ENCODE results near the gene EPG5. TPM values are rescaled to one million over a fixed set of nuclear protein-coding genes. Genes with fewer than 3 reads are reported as not detected.

The EPG5 gene
- total RNA-seq, 4 donors from 2014 or later, result 24.3 to 42.2 (median 35.6) TPM

GRCh38 chr18:45841060-45841764 lies 125.9 kb downstream of the EPG5 start:
- Histone ChIP-seq H3K36me3 (no peaks in the 10 kb centered on the region), H3K27me3 (peaks cover 38% of the 10 kb centered on the region), H3K9me3 (no peaks in the 10 kb centered on the region), H3K4me3 (no peak overlapping the region), H3K4me1 (peaks cover 6 to 23% (median 19%) of the 10 kb centered on the region in 4 donors), H3K27ac (no peak overlapping the region)
- TF ChIP-seq POLR2A (IDR thresholded peaks at IDR 0.05), result no peak
- no peak for TF ChIP-seq EP300 (IDR thresholded peaks at IDR 0.05; ENCODE audit: low read depth)
- intact Hi-C loops (cut with DNase I; ENCODE audit: low total_unique reads) (no loop called here), in situ Hi-C loops (cut with MboI; ENCODE audit: low pct_ligation_motif_present in 1 of 4, low pct_unique_long_range_greater_than_20kb in 1 of 4, low sequenced_read_pairs in 3 of 4) (no loop called here)
- WGBS, 2 donors (ENCODE audit: low coverage in 1 of 2), result 72 to 76% methylated on average over 14 to 17 of the region's 17 CpGs
- no peak for DNase-seq

- no peak for DNase-seq
- WGBS, 2 donors (ENCODE audit: low coverage in 1 of 2), result 56% methylated on average over 13 of the region's 13 CpGs; no CpG with 5 or more reads in 1 of the 2 donors
- Histone ChIP-seq H3K27me3 (peaks cover 50% of the 10 kb centered on the region), H3K9me3 (no peaks in the 10 kb centered on the region), H3K4me1 (peaks cover 6 to 23% (median 19%) of the 10 kb centered on the region in 4 donors), H3K36me3 (no peaks in the 10 kb centered on the region), H3K27ac (no peak overlapping the region), H3K4me3 (no peak overlapping the region)
- intact Hi-C loops (cut with DNase I; ENCODE audit: low total_unique reads), result no loop called here
- in situ Hi-C loops (cut with MboI; ENCODE audit: low pct_ligation_motif_present in 1 of 4, low pct_unique_long_range_greater_than_20kb in 1 of 4, low sequenced_read_pairs in 3 of 4), result no loop called here
- TF ChIP-seq EP300 (IDR thresholded peaks at IDR 0.05; ENCODE audit: low read depth), result no peak
- peak in 4 of 5 experiments; percentile 14 to 35 (median 23) for TF ChIP-seq CTCF (IDR thresholded peaks at IDR 0.05)
Measured at GRCh38 chr18:45839414-45840395, 127.4 kb downstream of the EPG5 start.

GRCh38 chr18:45838302-45839070 lies 128.6 kb downstream of the EPG5 start:
- Histone ChIP-seq H3K4me1 (peaks cover 6 to 23% (median 19%) of the 10 kb centered on the region in 4 donors), H3K4me3 (peak overlapping the region in 2 of 4 donors; percentile 20 to 46), H3K9me3 (no peaks in the 10 kb centered on the region), H3K27ac (no peak overlapping the region), H3K36me3 (no peaks in the 10 kb centered on the region), H3K27me3 (peaks cover 57% of the 10 kb centered on the region)
- TF ChIP-seq POLR2AphosphoS5 (IDR thresholded peaks at IDR 0.05) (no peak), CTCF (IDR thresholded peaks at IDR 0.05) (no peak), POLR2A (IDR thresholded peaks at IDR 0.05) (no peak), EP300 (IDR thresholded peaks at IDR 0.05; ENCODE audit: low read depth) (no peak)
- in situ Hi-C loops (cut with MboI; ENCODE audit: low pct_ligation_motif_present in 1 of 4, low pct_unique_long_range_greater_than_20kb in 1 of 4, low sequenced_read_pairs in 3 of 4) (no loop called here), intact Hi-C loops (cut with DNase I; ENCODE audit: low total_unique reads) (no loop called here)
- no peak for DNase-seq
- WGBS, 2 donors (ENCODE audit: low coverage in 1 of 2), result 35% methylated on average over 30 of the region's 53 CpGs; no CpG with 5 or more reads in 1 of the 2 donors

- no peaks in the 10 kb centered on the region for H3K36me3 ChIP-seq
- H3K4me1 ChIP-seq, result peaks cover 6 to 23% (median 19%) of the 10 kb centered on the region in 4 donors
- 17% methylated on average over 29 of the region's 84 CpGs; no CpG with 5 or more reads in 1 of the 2 donors for WGBS, 2 donors (ENCODE audit: low coverage in 1 of 2)
- peaks cover 62% of the 10 kb centered on the region for H3K27me3 ChIP-seq
- TF ChIP-seq CTCF (IDR thresholded peaks at IDR 0.05) (peak in 3 of 5 experiments; percentile 10 to 32 (median 15)), EP300 (IDR thresholded peaks at IDR 0.05; ENCODE audit: low read depth) (no peak)
- H3K4me3 ChIP-seq, result peak overlapping the region in 2 of 4 donors; percentile 34 to 46
- in situ Hi-C loops (cut with MboI; ENCODE audit: low pct_ligation_motif_present in 1 of 4, low pct_unique_long_range_greater_than_20kb in 1 of 4, low sequenced_read_pairs in 3 of 4), result no loop called here
- DNase-seq, result peak; percentile 38
- intact Hi-C loops (cut with DNase I; ENCODE audit: low total_unique reads), result no loop called here
- no peak overlapping the region for H3K27ac ChIP-seq
- no peaks in the 10 kb centered on the region for H3K9me3 ChIP-seq
Measured at GRCh38 chr18:45837283-45838070, 129.7 kb downstream of the EPG5 start.
